ENCODE measurements around the gene OLA1. TPM values are rescaled to one million over a fixed set of nuclear protein-coding genes. Genes with fewer than 3 reads are reported as not detected.

The OLA1 gene
- total and polyA plus RNA-seq, 2 of the 4 experiments (the other 2 are of a cell fraction): 54.7 to 71.2 TPM

GRCh38 chr2:174222154-174222553, 26.2 kb downstream of the OLA1 start:
- no peak for DNase-seq
- no peaks in the 10 kb centered on the region for H3K4me1 ChIP-seq (ENCODE audit: control insufficient read depth, insufficient read depth, low read length)
- H2BK20ac ChIP-seq (ENCODE audit: low read depth, low read length): no peak overlapping the region
- no peak overlapping the region for H3K9ac ChIP-seq (ENCODE audit: low read depth, low read length)
- intact Hi-C loops (cut with micrococcal nuclease) (loop anchor here (2.0 kb wide), 1 partner anchor 25 kb away; no protein-coding TSS in a partner anchor), in situ Hi-C loops (cut with MboI; ENCODE audit: low sequenced_read_pairs) (no loop called here), dilution Hi-C loops (cut with HindIII; ENCODE audit: low sequenced_read_pairs, unreplicated experiment) (no loop called here)
- no peak overlapping the region for H3K18ac ChIP-seq (ENCODE audit: low read depth, low read length)
- no peak overlapping the region for H3K14ac ChIP-seq (replicated peaks; ENCODE audit: low read depth, low read length)
- WGBS, 2 experiments (ENCODE audit: extremely low coverage in 2 of 2, insufficient read length in 1 of 2): no CpG with 5 or more reads among the region's 1 CpG
- ATAC-seq (ENCODE audit: low read depth): no peak
- 0 out of 2 replicates have a peak, but pooled peaks cover 4% of the 10 kb centered on the region for H3K9me1 ChIP-seq (ENCODE audit: insufficient read depth, low read length)
- H2AK5ac ChIP-seq (ENCODE audit: low read depth, low read length): no peak overlapping the region
- H2BK120ac ChIP-seq (ENCODE audit: low read depth, low read length): no peak overlapping the region
- no peak overlapping the region for H3K23ac ChIP-seq (ENCODE audit: low read depth, low read length)
- no peaks in the 10 kb centered on the region for H3K9me3 ChIP-seq (ENCODE audit: control insufficient read depth, insufficient read depth, low read length)
- H3K4me3 ChIP-seq (ENCODE audit: insufficient read depth, low read depth, low read length): no peak overlapping the region
- H3K27me3 ChIP-seq (ENCODE audit: control insufficient read depth, insufficient read depth, low read length): no peaks in the 10 kb centered on the region
- peaks cover 19 to 22% of the 10 kb centered on the region in 2 experiments; a peak in 3 of 4 replicates for H3K79me1 ChIP-seq (ENCODE audit: low read depth in 1 of 2, low read length in 2 of 2)
- TF ChIP-seq CEBPB (IDR thresholded peaks at IDR 0.05; ENCODE audit: low read depth, low read length) (no peak), RFX5 (IDR thresholded peaks at IDR 0.05; ENCODE audit: low read depth, low read length) (no peak), RCOR1 (IDR thresholded peaks at IDR 0.05; ENCODE audit: insufficient replicate concordance, low read length) (no peak), NFE2L2 (IDR thresholded peaks at IDR 0.05; ENCODE audit: low read depth, low read length) (no peak), CHD1 (IDR thresholded peaks at IDR 0.05; ENCODE audit: low read depth, low read length) (no peak), MAZ (IDR thresholded peaks at IDR 0.05; ENCODE audit: borderline replicate concordance, low read depth, low read length) (no peak), FOS (IDR thresholded peaks at IDR 0.05; ENCODE audit: low read depth, low read length) (no peak), USF2 (IDR thresholded peaks at IDR 0.05; ENCODE audit: low read depth, low read length) (no peak), ELK1 (IDR thresholded peaks at IDR 0.05; ENCODE audit: borderline replicate concordance, low read depth, low read length) (no peak), SMC3 (IDR thresholded peaks at IDR 0.05; ENCODE audit: low read depth, low read length) (no peak), CTCF (conservative IDR thresholded peaks at IDR 0.05; ENCODE audit: low read depth, low read length) (no peak), MAFK (IDR thresholded peaks at IDR 0.05; ENCODE audit: low read depth, low read length) (no peak), BHLHE40 (IDR thresholded peaks at IDR 0.05; ENCODE audit: low read depth, low read length) (no peak), POLR2A (IDR thresholded peaks at IDR 0.05; ENCODE audit: low read depth, low read length) (no peak), RAD21 (IDR thresholded peaks at IDR 0.05; ENCODE audit: low read length) (no peak), MXI1 (IDR thresholded peaks at IDR 0.05; ENCODE audit: borderline replicate concordance, low read depth, low read length) (no peak)
- no peak overlapping the region for H3K4me2 ChIP-seq (ENCODE audit: low read depth, low read length)
- H3K56ac ChIP-seq (ENCODE audit: extremely low read depth, insufficient read depth, low read length): no peak overlapping the region
- peaks cover 4% of the 10 kb centered on the region; the same call in 1 of the 2 replicates for H3K36me3 ChIP-seq (ENCODE audit: control insufficient read depth, insufficient read depth, low read length)
- POLR2A ChIA-PET (ENCODE audit: unreplicated experiment): no interaction called here
- no peak overlapping the region for H2BK5ac ChIP-seq (ENCODE audit: low read depth, low read length, poor library complexity, severe bottlenecking)
- H3K4ac ChIP-seq (ENCODE audit: low read depth, low read length): no peak overlapping the region
- no peak overlapping the region for H2AFZ ChIP-seq (replicated peaks; ENCODE audit: low read length, poor library complexity)
- H4K20me1 ChIP-seq (ENCODE audit: insufficient read depth, low read length): peaks cover 5% of the 10 kb centered on the region; the same call in 1 of the 2 replicates
- no peak overlapping the region for H2BK15ac ChIP-seq (ENCODE audit: low read depth, low read length)
- H2AK9ac ChIP-seq (replicated peaks; ENCODE audit: low read depth, low read length, poor library complexity): no peak overlapping the region
- H4K91ac ChIP-seq (ENCODE audit: insufficient read depth, low read depth, low read length): no peak overlapping the region
- H4K5ac ChIP-seq (ENCODE audit: low read depth, low read length): no peak overlapping the region
- no peak overlapping the region for H3K27ac ChIP-seq (ENCODE audit: insufficient read depth, low read length)
- H4K8ac ChIP-seq (ENCODE audit: low read depth in 2 of 2, low read length in 2 of 2): no peak overlapping the region
- BruUV-seq (replicated peaks): no TSS peak
- CTCF ChIA-PET: no interaction called here

All from IMR-90 (cell line).